NCI-H1105 treated with DMSO at 0.1 percent for 48 hours (cell line): ENCODE measurements around the gene COL18A1.
A peak's percentile ranks its signal among the peaks of the same experiment; 100 is the strongest.

ENCODE experiments used
- DNase-seq: peaks from one replicate; lab custom pipeline; 2025; lab: John Stamatoyannopoulos, UW

The COL18A1 gene

DNA sequence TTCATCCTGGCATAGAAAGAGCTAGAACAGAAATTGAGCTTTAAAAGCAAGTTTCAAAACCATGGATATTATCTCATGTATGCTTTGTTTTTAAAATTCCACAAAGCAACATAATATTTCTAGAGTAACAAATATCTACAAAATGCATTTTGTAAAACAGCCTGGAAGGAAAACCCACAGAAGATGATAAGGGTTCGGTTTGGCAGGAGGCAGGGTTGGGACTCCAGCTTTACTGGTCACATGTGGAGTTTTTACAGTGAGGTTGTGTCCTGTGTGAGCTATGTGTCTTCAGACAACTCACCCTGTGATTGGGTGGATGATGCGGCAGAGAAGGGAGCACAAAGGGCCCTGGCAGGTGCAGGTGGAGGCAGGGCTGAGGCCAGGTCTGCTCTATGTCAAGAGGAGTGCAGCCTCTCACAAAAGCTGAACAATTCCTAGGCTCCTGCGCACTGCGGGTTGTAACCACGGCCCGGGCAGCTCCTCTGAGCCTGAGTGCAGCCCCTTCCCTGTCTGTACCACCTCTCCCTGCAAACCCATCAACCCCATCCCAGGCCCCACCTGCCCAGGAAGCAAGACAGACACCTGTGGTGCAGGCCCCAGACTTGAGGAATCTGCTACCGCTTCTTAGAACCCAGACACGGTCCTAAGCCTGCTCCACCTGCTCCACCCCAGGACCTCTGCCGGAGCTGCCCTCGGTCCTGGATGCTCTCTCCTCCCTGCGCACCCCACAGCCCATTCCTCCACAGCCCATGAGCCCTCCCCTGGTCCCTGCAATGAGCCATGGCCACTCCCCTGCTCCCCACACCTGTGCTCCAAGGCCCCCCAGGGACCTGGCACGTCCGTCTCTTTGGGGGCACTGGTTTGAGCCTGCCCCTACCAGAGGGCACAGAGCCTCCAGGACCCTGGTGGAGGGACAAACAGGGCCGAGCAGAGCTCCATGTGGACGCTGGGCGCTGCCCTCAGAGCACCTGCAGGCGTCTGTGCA is 2.8 kb upstream of the COL18A1 start:
- no peak for DNase-seq

- no peak for DNase-seq
Measured at GRCh38 chr21:45403133-45403824, 1.7 kb upstream of the COL18A1 start.

- DNase-seq: peak; percentile 24
Measured at GRCh38 chr21:45403825-45404729, 888 bp upstream of the COL18A1 start.

DNA sequence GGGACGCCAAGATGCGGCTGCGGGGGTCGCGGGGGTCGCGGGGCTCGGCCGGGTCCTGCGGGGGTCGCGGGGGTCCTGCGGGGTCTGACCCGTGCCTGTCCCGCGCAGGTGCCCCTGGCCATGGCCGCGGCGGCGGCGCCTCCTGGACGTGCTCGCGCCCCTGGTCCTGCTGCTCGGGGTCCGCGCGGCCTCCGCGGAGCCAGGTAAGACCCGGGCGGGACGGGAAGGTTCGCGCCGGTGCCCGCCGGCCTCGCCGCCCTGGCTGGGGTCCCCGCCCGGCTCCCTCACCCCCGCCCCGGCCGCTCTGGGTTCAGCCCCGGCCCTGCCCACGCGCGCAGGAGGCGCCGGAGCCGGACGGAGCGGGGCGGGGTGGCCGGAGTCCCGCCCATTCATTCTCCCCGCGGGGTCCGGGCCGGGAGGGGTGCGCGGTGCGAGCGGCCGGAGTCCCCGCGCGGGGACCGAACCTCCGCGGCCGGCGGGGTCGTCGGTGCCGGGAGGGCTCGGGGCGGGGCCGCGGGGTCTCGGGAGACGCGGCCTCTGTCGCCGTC is 380 bp downstream of the COL18A1 start:
- no peak for DNase-seq

GRCh38 chr21:45405819-45406762 is 1.1 kb downstream of the COL18A1 start:
- peak; percentile 3 for DNase-seq

DNA sequence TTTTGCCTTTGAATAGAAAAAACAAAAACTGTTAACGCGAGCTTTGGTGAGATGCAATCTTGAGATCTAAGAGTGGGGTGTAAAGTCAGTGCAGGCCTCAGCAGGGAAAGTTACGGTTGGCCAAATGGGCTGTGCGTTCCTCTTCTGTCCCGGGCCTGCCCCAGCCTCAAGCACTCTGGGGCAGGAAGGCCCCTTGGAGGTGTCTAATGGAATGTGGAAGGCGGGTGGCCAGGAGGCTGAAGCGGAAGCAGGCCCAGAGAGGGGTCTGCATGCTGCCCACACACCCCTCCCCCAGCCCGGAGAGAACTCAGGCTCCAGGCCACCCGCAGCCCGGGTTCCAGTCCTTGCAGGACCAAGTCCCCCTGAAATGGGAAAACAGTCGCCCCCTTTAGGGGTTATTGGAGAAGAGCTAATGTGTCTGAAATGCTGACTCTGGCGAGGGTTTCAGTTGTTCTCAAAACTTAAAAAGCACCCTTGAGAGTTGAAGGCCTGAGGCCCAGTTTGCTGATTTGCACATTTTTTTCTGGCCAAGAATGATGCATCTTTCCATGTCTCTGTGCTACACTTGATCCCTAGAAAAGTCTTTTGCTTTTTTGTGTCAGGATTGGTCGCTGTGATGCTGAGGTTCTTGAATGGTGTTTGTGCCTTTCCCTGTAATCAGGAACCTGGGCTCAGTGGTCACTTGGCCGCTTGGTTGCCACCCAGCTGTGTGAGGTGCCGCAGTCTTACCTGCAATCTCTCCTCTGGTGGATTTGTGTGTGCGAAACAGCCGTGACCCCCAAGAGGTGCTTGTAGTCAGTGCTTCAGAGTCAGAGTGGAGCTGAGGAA is 2.0 kb downstream of the COL18A1 start:
- DNase-seq: no peak

GRCh38 chr21:45407629-45408247 is 2.8 kb downstream of the COL18A1 start:
- no peak for DNase-seq

- no peak for DNase-seq
Measured at GRCh38 chr21:45408271-45408791, 3.4 kb downstream of the COL18A1 start.

DNA sequence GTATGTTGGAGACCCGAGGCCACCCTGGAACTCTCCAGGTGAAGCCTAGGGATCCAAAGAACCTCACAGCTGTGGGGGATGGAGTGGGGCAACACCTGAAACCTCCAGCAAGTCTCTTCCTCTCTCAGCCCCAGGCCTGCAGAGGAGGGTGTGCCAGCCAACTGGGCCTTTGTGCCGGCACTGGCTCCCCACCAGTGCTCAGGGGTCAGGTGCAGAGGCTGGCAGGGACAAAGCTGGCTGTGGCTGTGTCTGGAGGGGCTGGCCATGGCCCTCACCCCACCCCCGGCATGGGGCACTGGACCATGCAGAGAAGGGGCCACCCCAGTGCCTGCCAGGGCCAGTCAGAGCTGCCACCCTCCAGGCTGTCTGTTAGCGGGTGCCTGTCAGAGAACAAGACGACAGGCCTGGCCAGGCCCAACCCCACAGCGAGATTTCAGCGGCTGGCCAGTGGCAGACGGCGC is 3.9 kb downstream of the COL18A1 start:
- DNase-seq: no peak

DNA sequence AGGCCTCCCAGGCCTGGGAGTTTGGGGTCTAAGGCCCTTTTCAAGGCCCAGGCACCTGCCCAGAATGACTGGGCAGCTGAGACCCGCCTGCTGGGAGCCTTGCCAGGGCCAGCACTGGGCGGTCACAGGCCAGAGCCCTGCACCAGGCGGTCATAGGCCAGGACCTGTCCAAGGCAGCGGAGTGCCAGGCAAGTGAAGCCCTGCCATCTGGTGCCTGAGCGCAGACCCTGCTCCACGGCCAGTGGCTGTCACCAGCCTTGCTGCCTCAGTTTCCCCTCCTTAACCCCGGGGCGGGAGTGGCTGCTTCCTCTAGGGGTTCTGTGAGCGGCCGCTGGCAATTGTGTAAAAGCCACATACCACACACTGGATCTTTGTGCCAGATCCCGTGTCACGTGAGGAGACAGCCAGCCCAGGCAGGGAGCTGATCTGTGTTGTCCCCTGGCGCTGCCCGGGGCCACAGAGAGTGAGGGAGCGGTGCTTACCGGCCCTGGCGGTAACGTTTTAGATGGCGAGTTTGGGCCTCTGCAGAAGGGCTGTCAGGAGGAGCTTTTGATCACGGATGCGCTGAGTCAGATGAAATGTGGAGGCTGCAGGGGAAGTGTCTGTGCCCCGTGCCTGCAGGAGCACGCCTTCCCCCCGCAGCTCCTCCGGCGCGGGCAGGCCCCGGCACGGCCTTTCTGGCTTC is 4.6 kb downstream of the COL18A1 start:
- no peak for DNase-seq

- DNase-seq: no peak
Measured at GRCh38 chr21:45410151-45410864, 5.3 kb downstream of the COL18A1 start.

DNA sequence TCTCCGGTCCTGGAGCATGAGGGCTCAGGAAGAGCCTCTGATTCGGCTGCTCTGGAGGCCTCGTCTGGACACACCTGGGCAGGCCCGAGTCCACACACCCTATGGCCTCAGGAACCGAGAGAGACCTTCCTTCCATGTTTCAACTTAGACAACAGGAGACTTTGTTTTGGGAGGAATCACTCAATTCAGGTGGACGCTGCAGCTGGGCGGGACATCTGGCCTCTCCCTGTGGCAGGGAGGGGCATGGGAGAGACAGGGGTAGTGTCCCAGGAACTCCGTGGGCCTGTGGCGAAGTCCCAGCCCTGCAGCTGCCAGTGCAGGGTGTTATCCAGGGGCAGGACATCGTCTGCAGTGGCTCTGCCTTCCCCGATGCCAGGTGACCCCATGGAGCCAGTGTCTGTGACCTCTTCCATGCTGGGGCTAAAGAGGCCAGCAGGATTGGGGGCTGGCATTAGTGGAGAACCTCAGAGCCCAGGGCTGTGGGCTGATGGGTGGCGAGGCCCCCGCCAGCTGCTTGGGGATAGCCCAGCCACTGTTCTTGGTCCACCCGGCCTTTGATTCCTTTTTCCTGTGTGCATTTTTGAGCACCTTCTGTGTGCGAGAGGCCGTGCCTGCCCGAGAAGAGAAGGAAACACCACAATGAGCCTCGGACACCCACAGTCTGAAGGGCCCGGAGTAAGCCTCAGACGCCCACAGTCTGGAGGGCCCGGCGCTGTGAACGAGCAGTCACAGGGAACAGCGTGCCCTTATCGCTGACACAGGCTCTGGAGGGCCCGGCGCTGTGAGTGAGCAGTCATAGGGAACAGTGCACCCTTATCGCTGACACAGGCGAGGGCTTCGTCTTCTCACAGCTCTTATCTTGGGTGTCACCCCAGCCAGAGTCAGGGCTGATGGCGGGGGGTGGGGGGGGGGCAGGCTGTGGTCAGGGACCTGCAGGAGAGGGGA is 6.2 kb downstream of the COL18A1 start:
- no peak for DNase-seq

DNA sequence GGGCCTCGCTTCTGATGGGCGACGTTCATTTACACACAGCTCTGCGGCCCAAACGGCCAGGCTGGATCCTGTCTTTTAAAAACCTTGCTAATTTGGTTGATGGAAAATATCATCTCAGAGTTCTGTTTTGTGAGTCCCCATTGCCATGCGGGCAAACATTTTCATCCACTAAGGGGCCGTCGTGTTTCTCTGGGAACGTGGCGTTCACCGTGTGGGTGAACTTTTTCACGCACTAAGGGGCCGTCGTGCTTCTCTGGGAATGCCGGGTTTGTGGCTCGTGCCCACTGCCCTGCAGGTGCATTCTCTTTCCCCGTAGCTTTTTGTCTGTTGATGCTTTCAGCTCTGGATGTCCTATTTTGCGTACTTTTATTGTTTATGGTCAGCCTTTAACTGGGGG is 6.8 kb downstream of the COL18A1 start:
- no peak for DNase-seq

- DNase-seq: no peak
Measured at GRCh38 chr21:45412491-45412890, 7.5 kb downstream of the COL18A1 start.

GRCh38 chr21:45412909-45413611 is 8.1 kb downstream of the COL18A1 start:
- no peak for DNase-seq

DNA sequence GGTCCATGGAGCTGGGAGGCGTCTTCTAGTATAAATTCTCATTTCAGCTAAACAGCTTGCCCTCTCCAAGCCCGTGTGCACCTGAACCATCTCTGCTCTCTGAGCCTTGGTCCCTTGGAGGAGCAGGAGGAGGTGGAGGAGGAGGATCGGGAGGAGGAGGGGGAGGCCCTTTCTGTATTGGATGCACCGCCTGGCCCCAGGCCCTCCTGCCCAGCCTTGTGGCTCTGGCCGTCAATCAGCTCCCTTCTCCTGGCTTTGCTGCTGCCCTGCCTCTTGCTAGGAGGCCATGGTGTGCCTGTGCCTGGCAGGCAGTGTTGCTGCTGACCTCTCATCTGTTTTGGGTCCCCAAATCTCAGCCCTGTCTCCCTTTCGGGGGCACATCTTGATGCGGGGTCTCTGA is 9.0 kb downstream of the COL18A1 start:
- DNase-seq: no peak
